Endodermal cell (in vitro differentiated cells): ENCODE data around the gene KRTAP4-11. TPM values are rescaled to one million over a fixed set of nuclear protein-coding genes. Genes with fewer than 3 reads are reported as not detected.

Experiments
- DNase-seq: peaks from one replicate; pipeline ENCODE4 v3.0.0-alpha.2; 2017
- H3K27ac ChIP-seq: 2 replicates; pipeline ENCODE4 v1.5.1; 2013; ENCODE audit warnings: mild to moderate bottlenecking, low read depth, low read length, moderate library complexity
- H3K27me3 ChIP-seq: 2 replicates; pipeline ENCODE4 v1.6.1; 2013; ENCODE audit warnings: mild to moderate bottlenecking, low read length, moderate library complexity; ENCODE audit not compliant: insufficient read depth, control insufficient read depth, poor library complexity, severe bottlenecking
- H3K36me3 ChIP-seq: 2 replicates; pipeline ENCODE4 v1.7.0; 2013; ENCODE audit warnings: mild to moderate bottlenecking, low read length, moderate library complexity; ENCODE audit not compliant: control insufficient read depth, insufficient read depth
- H3K4me1 ChIP-seq: one replicate; pipeline ENCODE4 v1.7.0; 2013; ENCODE audit warnings: low read length; ENCODE audit not compliant: control insufficient read depth, insufficient read depth
- H3K4me3 ChIP-seq: 2 replicates; pipeline ENCODE4 v1.5.1; 2013; ENCODE audit warnings: mild to moderate bottlenecking, low read length, moderate library complexity
- H3K9ac ChIP-seq: 2 replicates; pipeline ENCODE4 v1.6.1; 2013; ENCODE audit warnings: mild to moderate bottlenecking, low read length, moderate library complexity; ENCODE audit not compliant: poor library complexity, severe bottlenecking; ENCODE audit errors: extremely low read depth
- H3K9me3 ChIP-seq: 2 replicates; pipeline ENCODE4 v1.6.1; 2013; ENCODE audit warnings: mild to moderate bottlenecking, low read length, moderate library complexity; ENCODE audit not compliant: control insufficient read depth
- H3K27ac Mint-ChIP-seq: 2 replicates; pipeline ENCODE4 v1.8.0; 2020; ENCODE audit warnings: mixed read lengths
- H3K27me3 Mint-ChIP-seq: 2 replicates; pipeline ENCODE4 v1.8.0; 2021; ENCODE audit warnings: mild to moderate bottlenecking, mixed read lengths; ENCODE audit not compliant: insufficient read depth
- H3K36me3 Mint-ChIP-seq: 2 replicates; pipeline ENCODE4 v1.8.0; 2020; ENCODE audit warnings: low read depth, mixed read lengths
- H3K4me1 Mint-ChIP-seq: 2 replicates; pipeline ENCODE4 v1.8.0; 2020; ENCODE audit warnings: mixed read lengths
- H3K4me3 Mint-ChIP-seq: 2 replicates; pipeline ENCODE4 v1.8.0; 2020; ENCODE audit warnings: mild to moderate bottlenecking, moderate library complexity, mixed read lengths
- H3K9me3 Mint-ChIP-seq: 2 replicates; pipeline ENCODE4 v1.8.0; 2020; ENCODE audit warnings: mild to moderate bottlenecking, mixed read lengths
- CTCF ChIP-seq: fragments of 200-600 bp; sonication (generic); conservative IDR thresholded peaks from 2 replicates; pipeline ENCODE4 v1.5.0; 2021; ENCODE audit warnings: antibody characterized with exemption, mild to moderate bottlenecking
- WGBS, 2 experiments: methylation state at CpG; one replicate each; pipeline versions ENCODE4 v1.1.5 to v1.1.7; 2013; ENCODE audit warnings: missing lambda C conversion rate in 2 of 2, mixed read lengths in 1 of 2; ENCODE audit not compliant: insufficient coverage in 1 of 2, insufficient read length in 1 of 2; 5-methylcytosine and 5-hydroxymethylcytosine counted together
- total RNA-seq, 2 donors: library from RNA; stranded (reverse); fragmentation: NEBNext Ultra II Directional in 1 of 2; extraction: Animal tissue kit (Norgen Biotek cat#: 25700) in 1 of 2; gene quantifications; 2 replicates in 1 of 2; 3 replicates in 1 of 2; pipeline ENCODE4 v1.2.1, GENCODE V29; 2021

KRTAP4-11 gene
- total RNA-seq, 2 donors from 2014 or later: not detected

- Histone ChIP-seq H3K9ac (no peak overlapping the region), H3K4me1 (no peaks in the 10 kb centered on the region), H3K27ac (no peak overlapping the region), H3K9me3 (no peaks in the 10 kb centered on the region), H3K27me3 (no peaks in the 10 kb centered on the region), H3K36me3 (no peaks in the 10 kb centered on the region), H3K4me3 (no peak overlapping the region)
- H3K27me3 Mint-ChIP-seq: no peaks in the 10 kb centered on the region
- H3K9me3 Mint-ChIP-seq: no peaks in the 10 kb centered on the region
- no peak for TF ChIP-seq CTCF
- no peak overlapping the region for H3K27ac Mint-ChIP-seq
- no peak for DNase-seq
- no peak overlapping the region for H3K4me3 Mint-ChIP-seq
- WGBS, 2 experiments: 85 to 95% methylated on average over 2 of the region's 2 CpGs
- no peaks in the 10 kb centered on the region for H3K36me3 Mint-ChIP-seq
- H3K4me1 Mint-ChIP-seq: no peaks in the 10 kb centered on the region
Measured at GRCh38 chr17:41133880-41134735, 15.9 kb upstream of the KRTAP4-11 start.

GRCh38 chr17:41131979-41132378, 13.8 kb upstream of the KRTAP4-11 start:
- Mint-ChIP-seq H3K4me1 (no peaks in the 10 kb centered on the region), H3K9me3 (no peaks in the 10 kb centered on the region), H3K36me3 (no peaks in the 10 kb centered on the region), H3K27me3 (no peaks in the 10 kb centered on the region), H3K27ac (no peak overlapping the region), H3K4me3 (no peak overlapping the region)
- Histone ChIP-seq H3K9me3 (no peaks in the 10 kb centered on the region), H3K27me3 (no peaks in the 10 kb centered on the region), H3K9ac (no peak overlapping the region), H3K4me1 (no peaks in the 10 kb centered on the region), H3K36me3 (no peaks in the 10 kb centered on the region), H3K27ac (no peak overlapping the region), H3K4me3 (no peak overlapping the region)
- no peak for TF ChIP-seq CTCF
- WGBS, 2 experiments: 94 to 100% methylated on average over 3 of the region's 3 CpGs
- no peak for DNase-seq

- H3K9me3 Mint-ChIP-seq: peaks cover under 1% of the 10 kb centered on the region
- no peaks in the 10 kb centered on the region for H3K4me1 Mint-ChIP-seq
- no peak overlapping the region for H3K27ac ChIP-seq
- H3K36me3 ChIP-seq: no peaks in the 10 kb centered on the region
- H3K9me3 ChIP-seq: peaks cover 4% of the 10 kb centered on the region
- no peak overlapping the region for H3K4me3 Mint-ChIP-seq
- no peaks in the 10 kb centered on the region for H3K36me3 Mint-ChIP-seq
- no peaks in the 10 kb centered on the region for H3K27me3 Mint-ChIP-seq
- DNase-seq: no peak
- H3K27ac Mint-ChIP-seq: no peak overlapping the region
- WGBS, 2 experiments: 100% methylated on average over 1 of the region's 1 CpG; no CpG with 5 or more reads in 1 of the 2 experiments
- no peak overlapping the region for H3K4me3 ChIP-seq
- H3K9ac ChIP-seq: no peak overlapping the region
- H3K27me3 ChIP-seq: no peaks in the 10 kb centered on the region
- H3K4me1 ChIP-seq: no peaks in the 10 kb centered on the region
- no peak for TF ChIP-seq CTCF
Measured at GRCh38 chr17:41127371-41127770, 9.2 kb upstream of the KRTAP4-11 start.
